HG03571 (cell line): ENCODE measurements around the gene GRHL1.

ENCODE experiments used
- ATAC-seq: cut with Tn5 transposase; IDR thresholded peaks from one replicate; pipeline ENCODE4 v1.9.1; 2021; ENCODE audit not compliant: unreplicated experiment

GRHL1 gene

DNA sequence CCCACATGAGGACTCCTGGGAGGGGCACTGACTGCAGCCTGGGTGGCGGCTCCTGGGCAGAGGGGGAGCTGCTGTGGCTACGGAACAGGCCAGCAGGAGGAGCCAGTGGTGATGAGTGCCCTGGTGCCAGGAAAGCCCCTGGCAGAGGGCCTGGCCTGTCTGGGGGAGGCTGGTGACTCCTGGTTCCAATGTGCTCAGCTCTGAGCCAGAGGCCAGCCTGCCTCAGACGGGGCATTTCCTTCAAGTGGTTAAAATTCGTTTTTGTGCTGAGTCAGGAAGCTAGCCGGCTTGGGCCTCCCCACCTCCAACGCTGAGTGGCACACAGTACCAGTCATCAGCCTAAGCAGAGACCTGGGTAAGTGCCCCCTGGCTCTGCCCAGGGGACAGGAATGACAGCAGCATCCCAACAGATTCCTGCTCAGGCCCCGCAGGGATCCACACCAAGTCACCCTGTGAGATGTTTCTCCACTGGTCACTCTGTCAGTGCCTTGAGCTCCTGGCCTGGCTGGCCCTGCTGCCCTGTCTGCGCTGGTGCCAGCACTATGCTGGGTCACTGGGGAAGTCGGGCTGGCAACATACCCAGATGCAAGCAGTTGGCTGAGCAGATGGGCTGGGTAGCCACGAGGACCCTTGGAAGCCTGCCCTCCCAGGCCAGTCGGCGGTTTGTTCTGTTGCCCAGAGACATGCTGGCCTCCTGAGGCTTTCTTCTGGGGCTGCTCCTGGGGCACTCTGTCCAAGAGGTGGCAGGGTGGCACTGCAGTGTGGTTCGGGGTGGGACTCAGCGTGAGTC is 84.8 kb downstream of the GRHL1 start:
- ATAC-seq = no peak

DNA sequence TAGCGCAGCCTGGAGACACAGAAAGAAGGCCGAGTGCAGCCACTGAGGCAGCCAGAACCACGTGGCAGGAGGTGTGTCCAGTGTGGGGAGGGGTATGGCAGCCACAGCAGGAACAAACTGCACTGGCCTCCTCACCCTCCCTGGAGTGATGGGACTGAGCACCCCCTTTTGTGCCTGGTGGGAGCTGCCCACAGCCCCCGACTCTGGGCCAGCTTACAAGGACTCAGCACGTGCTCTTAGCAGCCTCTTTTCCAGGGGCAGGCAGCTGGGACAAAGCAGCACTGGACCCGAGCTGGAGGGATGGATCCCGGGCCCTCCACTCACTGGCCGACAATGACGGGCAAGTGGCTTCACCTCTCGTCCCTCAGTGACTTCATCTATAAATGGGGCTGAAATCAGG is 86.6 kb downstream of the GRHL1 start:
- no peak for ATAC-seq

GRCh38 chr2:10038716-10039115 is 87.2 kb downstream of the GRHL1 start:
- ATAC-seq = no peak

- no peak for ATAC-seq
Observed at GRCh38 chr2:10039658-10040410, 88.3 kb downstream of the GRHL1 start.

- ATAC-seq = no peak
Observed at GRCh38 chr2:10041711-10042110, 90.2 kb downstream of the GRHL1 start.

DNA sequence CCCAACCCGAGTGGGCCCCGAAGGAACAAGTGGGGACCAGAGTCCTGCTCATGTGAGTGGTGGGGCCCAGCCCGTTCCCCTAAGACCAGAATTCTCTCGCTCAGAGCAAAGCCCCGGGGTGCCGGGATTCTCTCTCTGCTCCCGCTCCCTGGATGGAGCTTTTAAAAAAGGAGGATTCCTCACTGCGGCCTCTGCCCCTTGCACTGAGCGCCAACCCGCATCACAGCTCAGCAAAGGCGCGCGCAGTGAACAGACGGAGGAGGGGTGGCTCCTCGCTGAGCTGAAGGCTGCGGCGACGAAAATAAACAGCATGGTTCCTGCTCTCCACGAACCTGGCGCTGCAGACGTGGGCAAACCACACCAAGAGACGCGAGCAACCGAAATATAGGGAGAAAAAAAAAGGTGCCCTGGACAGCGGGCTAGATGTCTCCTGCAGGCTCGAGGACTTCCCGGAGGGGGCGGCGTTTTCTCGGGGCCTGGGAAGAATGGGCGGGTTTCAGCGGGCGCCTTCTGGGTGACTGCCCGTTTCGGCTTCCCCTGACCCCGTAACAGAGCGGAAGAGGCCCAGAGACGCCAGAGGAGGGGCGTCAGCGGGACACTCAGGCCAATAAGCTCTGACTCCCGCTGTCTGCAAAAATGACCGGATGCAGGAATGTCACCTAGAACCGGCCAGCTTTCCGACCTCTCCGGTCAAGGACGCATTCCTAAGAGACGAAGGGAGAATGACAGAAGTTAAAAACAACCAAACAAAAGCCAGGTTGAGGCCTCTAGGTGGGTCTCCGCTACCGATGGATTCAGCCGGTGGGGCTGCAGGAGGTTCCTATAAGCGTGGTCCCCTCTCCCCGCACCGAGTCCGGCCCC is 91.0 kb downstream of the GRHL1 start:
- peak; percentile 2 for ATAC-seq

- peak; percentile 63 for ATAC-seq
Observed at GRCh38 chr2:10043256-10043905, 91.9 kb downstream of the GRHL1 start, which contains the start of gene KLF11. Gene KLF11 (plus strand): TSS chr2:10043550. CDS start chr2:10043717, 167 bp downstream.

DNA sequence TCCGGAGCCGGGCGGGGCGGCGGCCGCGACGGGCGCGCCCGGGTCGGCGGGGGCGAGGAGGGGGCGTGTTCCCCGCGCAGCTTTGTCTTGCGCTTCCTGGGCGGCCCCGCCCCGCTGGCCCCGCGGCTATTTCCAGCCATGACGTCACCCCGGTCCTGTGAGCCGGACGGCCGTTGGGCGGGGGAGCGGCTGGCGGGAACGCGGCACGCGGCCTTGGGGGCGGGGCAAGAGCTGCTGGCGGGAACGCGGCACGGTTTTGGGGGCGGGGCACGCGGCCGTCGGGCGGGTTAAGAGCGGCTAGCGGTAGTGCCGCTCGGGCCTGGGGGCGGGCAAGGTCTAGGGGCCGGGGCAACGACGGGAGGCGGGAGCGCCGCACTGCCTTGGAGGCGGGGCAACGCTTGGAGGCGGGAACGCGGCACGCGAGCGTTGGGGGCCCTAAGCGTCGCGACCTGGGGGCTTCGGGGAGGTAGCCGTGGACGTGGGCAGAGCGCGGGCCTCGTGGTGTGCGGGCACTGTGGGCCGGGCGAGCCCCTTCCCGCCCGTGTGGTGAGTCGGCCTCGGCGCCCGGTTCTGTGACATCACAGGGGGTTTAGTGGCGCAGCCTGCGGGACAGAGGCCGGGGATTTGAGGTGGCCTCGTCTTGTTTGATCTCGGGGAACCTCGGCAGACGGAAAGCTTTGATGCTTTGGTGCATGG is 92.6 kb downstream of the GRHL1 start:
- ATAC-seq = peak; percentile 47

DNA sequence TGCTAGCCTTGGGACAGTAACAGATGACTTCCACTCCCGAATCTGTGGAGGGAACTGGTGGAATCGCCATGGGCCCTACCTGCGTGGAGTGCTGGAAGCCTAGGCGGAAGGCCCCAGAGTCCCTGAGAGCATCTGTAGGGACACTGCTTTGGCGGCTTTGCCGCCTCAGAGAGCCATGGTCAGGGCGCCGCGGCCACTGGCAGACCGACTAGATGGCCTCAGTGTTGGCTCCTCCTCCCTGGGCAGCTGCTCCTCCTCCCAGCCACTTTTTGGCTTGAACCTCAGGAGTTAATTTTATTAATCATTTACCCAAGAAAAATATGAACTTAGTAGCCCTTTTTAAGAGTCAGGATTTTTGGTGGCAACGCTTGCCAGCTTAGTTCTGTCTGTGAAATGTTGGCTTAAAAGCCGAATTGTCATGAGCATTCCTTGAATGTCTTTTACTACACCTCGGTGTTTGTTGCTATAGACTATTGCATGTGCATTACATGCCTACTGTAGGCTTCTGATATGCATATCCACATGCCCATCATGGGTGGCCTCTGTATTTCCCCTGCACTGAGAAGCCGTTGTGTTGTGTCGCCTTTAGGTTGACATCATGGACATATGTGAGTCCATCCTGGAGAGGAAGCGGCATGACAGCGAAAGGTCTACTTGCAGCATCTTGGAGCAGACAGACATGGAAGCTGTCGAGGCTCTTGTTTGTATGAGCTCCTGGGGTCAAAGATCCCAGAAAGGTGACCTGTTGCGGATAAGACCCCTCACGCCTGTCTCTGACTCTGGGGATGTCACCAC is 94.3 kb downstream of the GRHL1 start:
- ATAC-seq = no peak

GRCh38 chr2:10046931-10047330 is 95.4 kb downstream of the GRHL1 start:
- ATAC-seq = no peak

DNA sequence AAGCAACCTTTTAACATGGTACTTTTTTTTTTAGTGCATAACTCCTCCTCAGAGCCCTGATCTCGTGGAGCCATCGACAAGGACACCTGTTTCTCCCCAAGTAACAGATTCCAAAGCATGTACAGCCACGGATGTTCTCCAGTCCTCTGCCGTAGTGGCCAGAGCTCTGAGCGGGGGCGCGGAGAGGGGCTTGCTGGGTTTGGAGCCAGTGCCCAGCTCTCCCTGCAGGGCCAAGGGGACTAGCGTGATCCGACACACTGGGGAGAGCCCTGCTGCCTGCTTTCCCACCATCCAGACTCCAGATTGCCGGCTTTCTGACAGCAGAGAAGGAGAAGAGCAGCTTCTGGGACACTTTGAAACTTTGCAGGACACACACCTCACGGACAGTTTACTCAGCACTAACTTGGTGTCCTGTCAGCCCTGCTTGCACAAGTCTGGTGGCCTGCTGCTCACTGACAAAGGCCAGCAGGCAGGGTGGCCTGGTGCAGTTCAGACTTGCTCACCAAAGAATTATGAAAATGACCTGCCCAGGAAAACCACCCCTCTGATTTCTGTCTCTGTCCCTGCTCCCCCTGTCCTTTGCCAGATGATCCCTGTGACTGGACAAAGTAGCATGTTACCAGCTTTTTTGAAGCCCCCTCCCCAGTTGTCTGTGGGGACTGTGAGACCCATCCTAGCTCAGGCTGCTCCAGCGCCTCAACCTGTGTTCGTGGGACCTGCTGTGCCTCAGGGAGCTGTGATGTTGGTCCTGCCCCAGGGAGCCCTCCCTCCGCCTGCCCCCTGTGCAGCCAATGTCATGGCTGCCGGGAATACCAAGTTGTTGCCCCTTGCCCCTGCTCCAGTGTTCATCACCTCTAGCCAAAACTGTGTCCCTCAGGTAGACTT is 96.4 kb downstream of the GRHL1 start:
- no peak for ATAC-seq

DNA sequence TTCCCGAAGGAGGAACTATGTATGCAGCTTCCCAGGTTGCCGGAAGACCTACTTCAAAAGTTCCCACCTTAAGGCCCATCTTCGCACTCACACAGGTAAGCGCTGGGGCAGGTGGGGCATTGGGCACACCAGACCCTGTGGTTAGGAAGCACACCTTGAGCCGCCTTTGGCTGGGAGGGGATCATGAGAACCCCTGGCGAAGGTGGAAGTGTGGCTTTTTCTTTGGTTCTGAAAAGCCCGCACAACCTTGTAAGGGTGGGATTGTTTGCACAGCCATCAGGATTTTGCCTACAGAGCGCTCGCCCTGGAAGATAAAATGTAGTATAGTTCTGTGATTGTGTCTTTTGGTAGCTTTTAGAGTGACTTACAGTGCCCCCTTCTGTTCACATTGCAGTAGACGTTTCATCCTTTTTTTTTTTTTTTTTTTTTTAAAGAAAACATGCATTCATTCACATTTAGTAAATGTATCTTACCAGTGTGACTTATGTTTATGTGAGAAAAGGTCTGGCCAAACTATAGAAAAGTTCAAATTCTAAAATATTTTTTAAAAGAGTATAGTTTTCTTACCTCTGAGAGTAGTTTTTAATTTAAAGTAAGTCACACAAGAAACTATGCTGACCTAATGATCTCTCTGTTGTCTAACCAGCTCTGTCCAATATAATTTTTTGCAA is 97.1 kb downstream of the GRHL1 start:
- no peak for ATAC-seq
